Inflammatory macrophage treated with lipopolysaccharide for 1 hour (primary cell): Measurements from ENCODE around the gene FNDC11.
"Not testable (repeated sequence)": the region's sequence is repeated elsewhere in the genome, so short reads cannot be mapped to it uniquely, and the experiment has no call there.

Experiments
- DNase-seq, 2 donors: peaks; one replicate each; pipeline ENCODE4 v3.0.0-alpha.2; 2020 to 2022

The FNDC11 gene

GRCh38 chr20:63554361-63555278 is 661 bp downstream of the FNDC11 start:
- no peak for DNase-seq

DNA sequence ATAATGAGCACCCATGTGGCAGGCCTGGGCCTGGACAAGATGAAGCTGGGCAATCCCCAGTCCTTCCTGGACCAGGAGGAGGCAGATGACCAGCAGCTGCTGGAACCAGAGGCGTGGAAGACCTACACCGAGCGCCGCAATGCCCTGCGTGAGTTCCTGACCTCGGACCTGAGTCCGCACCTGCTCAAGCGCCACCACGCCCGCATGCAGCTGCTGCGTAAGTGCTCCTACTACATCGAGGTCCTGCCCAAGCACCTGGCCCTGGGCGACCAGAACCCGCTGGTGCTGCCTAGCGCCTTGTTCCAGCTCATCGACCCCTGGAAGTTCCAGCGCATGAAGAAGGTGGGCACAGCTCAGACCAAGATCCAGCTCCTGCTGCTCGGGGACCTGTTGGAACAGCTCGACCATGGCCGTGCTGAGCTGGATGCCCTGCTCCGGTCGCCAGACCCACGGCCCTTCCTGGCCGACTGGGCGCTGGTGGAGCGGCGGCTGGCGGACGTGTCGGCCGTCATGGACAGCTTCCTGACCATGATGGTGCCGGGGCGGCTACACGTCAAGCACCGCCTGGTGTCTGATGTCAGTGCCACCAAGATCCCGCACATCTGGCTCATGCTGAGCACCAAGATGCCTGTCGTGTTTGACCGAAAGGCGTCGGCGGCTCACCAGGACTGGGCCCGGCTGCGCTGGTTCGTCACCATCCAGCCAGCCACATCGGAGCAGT is 1.9 kb downstream of the FNDC11 start:
- DNase-seq, result no peak

- no peak for DNase-seq
These were observed 3.0 kb downstream of the FNDC11 start for GRCh38 chr20:63556873-63557478.

DNA sequence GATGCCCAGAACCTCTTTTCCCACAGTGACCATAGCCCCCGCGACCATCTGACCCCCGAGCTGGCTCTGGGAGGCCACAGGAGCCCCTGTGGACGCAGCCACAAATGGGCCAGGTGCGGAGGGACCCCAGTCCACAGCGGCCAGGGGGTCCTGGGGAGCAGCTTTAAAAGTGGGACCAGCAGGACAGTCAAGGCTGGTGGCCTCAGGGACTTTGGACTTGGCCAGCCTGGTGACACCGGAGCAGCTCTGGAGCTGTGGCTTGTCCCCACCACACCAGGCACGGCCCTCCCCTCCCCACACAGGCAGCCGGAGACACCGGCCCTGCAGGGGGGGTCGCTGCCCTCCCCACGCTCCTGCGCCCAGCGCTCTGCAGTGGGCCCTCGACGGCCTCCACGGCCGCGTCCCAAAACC is 3.5 kb downstream of the FNDC11 start:
- DNase-seq, result no peak

DNA sequence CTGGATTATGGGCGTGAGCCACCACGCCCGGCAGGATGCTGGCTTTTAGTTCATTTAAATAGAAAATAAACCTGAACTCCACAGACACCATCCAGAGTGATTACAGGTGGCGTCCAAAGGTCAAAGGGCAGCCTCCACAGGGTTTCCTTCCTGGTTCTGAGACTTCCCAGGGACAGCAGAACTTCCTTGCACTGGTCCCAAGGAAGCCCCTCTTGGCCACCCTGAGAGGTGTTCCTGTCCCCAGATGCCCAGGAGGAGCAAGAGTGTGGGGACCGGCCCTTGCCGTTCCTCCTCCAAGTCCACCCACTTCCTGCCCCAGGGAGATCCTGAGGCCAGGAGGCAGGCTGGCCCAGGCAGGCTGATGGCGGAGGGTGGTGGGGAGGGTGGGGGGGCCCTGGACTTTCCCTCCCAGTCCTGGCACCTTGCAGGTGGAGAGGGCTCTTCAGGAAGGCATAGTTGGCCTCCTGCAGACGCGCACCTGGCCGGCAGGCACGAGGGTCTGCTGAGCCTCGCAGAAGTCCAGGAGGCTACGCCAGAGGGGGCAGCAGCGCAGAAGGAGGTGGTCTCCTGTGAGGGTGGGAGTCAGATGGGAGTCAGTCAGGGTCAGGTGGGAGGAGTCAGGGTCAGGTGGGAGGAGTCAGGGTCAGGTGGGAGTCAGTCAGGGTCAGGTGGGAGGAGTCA is 5.0 kb downstream of the FNDC11 start:
- DNase-seq, result no peak

DNA sequence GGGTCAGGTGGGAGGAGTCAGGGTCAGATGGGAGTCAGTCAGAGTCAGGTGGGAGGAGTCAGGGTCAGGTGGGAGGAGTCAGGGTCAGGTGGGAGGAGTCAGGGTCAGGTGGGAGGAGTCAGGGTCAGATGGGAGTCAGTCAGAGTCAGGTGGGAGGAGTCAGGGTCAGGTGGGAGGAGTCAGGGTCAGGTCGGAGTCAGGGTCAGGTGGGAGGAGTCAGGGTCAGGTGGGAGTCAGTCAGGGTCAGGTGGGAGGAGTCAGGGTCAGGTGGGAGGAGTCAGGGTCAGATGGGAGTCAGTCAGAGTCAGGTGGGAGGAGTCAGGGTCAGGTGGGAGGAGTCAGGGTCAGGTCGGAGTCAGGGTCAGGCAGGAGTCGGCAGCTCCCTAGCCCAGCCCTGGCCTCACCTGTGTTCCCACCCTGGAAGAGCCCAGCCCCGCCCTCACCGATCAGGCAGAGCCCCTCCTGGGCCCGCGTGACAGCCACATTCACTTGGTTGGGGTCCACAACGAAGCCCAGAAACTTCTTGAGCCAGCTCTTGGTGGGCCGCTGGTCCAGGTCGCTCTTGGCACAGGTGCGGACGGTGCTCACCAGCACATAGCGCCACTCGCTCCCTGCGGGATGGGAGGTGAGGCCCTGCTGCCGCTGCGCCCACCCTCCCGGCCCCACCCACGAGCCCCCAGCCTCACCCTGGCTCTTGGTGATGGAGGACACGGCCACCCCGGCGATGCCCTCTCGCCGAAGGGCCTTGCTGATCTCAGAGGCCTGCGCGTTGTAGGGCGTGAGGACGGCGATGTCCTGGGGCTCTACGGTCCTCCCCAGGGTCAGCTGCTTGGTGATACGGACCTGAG is 5.8 kb downstream of the FNDC11 start:
- not testable (repeated sequence) for DNase-seq

DNA sequence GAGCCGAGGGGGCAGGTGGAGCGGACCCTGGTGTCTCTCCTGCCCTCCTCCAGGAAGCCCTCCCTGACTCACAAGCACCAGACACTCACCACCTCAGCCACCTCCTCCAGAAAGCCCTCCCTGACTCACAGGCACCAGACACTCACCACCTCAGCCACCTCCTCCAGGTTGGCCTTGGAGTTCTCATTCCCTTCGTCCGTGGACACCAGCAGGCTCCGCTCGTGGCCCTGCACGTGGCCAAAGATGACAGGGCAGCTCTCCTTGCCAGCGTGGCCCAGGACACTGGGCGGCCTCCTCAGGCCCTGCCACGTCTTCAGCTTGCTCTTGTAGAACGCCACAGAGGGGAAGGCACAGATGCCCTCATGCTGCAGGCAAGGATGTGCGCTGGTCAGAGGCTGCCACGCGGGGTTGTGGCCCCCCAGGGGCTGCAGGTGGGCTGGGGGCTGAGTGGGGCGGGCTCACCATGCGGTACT is 6.4 kb downstream of the FNDC11 start:
- DNase-seq, result no peak

GRCh38 chr20:63560856-63561609 is 7.1 kb downstream of the FNDC11 start:
- no peak for DNase-seq

DNA sequence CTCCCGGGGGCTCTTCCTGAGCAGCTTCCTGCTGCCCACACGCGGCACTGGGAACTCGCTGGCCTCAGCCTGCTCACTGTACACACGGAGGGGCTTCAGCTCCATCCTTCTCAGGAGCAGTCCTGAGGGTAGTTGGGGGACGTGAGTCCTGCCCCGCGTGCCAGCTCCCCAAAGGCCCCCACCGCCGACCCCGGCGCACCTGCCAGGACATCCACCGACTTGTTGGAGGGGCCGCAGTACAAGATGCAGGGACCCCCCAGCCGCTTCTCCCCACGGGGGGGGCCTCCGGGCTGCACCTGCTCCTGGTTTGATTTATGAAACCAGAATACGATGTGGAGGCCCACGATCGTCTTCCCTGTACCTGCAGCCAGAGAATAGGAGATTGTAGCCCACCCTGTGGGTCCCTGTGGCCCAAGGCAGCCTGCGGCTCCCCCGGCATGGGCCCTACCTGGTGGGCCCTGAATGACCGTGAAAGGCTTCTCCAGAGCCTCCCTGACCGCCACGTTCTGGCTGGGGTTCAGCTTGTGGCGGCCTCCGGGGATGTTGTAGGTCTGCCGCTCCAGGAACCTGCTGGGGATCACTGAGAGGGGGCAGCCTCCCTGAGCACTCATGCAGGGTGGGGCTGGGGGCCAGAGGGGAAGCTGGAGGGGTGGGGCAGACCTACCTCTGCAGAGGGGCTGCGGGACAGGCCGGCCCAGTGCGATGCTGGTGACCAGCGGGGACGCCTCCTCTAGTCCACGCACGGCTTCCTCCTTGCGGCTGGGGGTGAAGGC is 7.9 kb downstream of the FNDC11 start:
- no peak for DNase-seq

DNA sequence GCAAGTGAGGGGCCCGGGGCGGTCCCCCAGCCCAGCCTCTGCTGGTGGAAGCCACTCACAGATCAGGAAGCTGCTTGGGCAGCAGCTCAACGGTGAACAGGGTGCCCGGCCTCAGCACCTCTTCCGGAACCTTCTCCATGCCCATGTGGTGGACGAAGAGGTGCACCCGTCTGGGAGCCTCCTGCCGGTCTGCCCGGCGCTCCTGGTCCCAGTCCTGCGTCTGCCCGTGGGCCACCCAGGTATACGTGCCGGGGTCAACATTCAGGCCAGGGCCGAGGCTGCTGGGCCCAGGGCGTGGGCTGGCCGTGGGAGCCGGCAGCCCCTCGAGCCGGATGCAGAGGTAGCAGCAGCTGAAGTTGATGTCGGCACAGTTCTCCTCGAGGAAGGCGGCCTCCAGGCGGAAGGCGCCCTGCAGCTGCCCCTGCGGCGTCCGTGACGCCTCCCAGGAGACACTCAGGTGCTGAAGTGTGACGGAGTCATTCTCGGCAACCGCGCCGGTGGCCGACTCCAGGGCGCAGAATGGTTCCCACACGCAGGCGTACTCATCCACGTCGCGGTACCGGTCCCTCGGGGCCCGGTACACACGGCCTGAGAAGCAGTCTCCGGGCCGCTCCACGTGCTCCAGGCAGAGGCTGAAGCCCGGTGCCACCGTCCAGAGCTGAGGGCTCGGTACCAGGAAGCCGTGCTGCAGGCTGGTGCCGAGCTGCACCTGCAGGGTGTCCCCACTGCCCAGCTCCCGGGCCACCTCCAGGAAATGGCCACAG is 8.7 kb downstream of the FNDC11 start:
- no peak for DNase-seq

GRCh38 chr20:63563225-63563935 is 9.4 kb downstream of the FNDC11 start:
- DNase-seq, result no peak

- DNase-seq, result no peak
These were observed 10.3 kb downstream of the FNDC11 start for GRCh38 chr20:63564036-63564810.

GRCh38 chr20:63565021-63565698 is 11.2 kb downstream of the FNDC11 start:
- DNase-seq, result no peak

GRCh38 chr20:63565699-63566335 is 11.9 kb downstream of the FNDC11 start:
- DNase-seq, result no peak

DNA sequence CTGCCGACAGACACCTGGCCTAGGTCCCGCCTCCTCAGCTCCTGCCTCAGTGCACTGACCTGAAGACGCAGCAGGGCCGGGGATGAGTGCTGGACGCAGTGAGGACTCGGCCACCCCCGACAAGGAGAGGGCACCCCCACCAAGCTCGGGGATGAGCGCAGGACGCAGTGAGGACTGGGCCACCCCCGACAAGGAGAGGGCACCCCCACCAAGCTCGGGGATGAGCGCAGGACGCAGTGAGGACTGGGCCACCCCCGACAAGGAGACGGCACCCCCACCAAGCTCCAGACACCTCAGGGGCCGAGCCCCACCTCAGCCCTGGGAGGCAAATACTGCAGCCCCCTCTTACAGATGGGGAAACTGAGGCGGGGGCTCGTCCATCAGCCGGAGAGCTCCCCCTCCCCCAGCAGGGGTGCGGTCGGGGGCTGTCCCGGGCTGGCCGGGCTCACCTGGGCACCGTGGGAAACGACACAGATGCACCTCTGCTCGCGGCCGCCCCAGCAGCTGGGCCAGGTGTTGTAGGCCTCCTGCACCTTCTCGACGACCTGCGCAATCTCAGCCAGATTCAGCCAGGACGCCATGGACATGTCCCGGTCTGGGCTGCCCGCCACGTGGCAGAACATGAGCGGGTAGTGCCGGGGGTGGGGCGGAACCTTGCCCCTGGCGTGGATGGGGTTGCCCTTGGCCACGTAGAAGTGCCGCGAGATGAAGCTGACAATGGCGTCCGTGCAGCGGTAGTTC is 12.6 kb downstream of the FNDC11 start:
- DNase-seq, result no peak

DNA sequence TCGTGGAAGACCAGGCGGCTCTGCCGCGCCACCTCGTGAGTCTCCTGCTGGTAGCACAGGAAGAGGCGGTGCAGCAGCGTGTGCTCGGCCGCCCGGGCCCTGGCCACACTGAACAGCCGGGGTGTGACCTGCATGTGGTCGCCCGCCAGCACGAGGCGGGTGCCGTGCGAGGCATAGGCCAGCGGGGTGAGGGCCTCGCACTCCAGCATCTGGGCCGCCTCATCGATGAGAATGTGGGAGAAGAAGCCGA is 13.1 kb downstream of the FNDC11 start:
- DNase-seq, result no peak
